ENCODE measurements around the gene NPSR1.

NPSR1 gene

DNA sequence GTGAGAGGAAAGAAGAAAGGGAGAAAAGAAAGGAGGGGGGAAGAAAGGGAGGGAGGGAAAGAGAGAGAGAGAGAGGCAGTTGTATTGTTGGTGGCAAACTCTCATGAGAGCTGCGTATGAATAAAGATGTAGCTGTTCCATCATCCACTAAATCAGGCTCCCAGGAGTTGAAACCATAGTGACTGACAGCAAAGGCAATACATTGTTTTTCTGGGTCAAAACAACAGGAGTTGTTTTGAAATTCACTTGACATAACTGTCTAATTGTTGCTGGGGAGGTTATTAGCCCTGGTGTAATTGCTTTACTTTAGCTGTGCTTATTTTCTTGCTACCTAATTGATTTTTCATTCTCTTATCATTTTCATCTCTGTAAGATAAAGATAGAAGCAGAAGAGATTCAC, 173.4 kb downstream of the NPSR1 start:
- TF ChIP-seq, protein P1, sequence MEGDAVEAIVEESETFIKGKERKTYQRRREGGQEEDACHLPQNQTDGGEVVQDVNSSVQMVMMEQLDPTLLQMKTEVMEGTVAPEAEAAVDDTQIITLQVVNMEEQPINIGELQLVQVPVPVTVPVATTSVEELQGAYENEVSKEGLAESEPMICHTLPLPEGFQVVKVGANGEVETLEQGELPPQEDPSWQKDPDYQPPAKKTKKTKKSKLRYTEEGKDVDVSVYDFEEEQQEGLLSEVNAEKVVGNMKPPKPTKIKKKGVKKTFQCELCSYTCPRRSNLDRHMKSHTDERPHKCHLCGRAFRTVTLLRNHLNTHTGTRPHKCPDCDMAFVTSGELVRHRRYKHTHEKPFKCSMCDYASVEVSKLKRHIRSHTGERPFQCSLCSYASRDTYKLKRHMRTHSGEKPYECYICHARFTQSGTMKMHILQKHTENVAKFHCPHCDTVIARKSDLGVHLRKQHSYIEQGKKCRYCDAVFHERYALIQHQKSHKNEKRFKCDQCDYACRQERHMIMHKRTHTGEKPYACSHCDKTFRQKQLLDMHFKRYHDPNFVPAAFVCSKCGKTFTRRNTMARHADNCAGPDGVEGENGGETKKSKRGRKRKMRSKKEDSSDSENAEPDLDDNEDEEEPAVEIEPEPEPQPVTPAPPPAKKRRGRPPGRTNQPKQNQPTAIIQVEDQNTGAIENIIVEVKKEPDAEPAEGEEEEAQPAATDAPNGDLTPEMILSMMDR (IDR thresholded peaks at IDR 0.05; ENCODE audit: low read depth, low read length) = no peak
- TF ChIP-seq, protein P2, sequence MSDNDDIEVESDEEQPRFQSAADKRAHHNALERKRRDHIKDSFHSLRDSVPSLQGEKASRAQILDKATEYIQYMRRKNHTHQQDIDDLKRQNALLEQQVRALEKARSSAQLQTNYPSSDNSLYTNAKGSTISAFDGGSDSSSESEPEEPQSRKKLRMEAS (IDR thresholded peaks at IDR 0.05; ENCODE audit: low read depth, low read length) = no peak
- TF ChIP-seq MYC (IDR thresholded peaks at IDR 0.05; ENCODE audit: low read depth, low read length) (no peak), POLR2A (IDR thresholded peaks at IDR 0.05; ENCODE audit: extremely low read depth, insufficient read length) (no peak)
- H3K4me3 ChIP-seq (ENCODE audit: low read depth, low read length) = no peak overlapping the region
- no peak for DNase-seq (ENCODE audit: low read depth)

DNA sequence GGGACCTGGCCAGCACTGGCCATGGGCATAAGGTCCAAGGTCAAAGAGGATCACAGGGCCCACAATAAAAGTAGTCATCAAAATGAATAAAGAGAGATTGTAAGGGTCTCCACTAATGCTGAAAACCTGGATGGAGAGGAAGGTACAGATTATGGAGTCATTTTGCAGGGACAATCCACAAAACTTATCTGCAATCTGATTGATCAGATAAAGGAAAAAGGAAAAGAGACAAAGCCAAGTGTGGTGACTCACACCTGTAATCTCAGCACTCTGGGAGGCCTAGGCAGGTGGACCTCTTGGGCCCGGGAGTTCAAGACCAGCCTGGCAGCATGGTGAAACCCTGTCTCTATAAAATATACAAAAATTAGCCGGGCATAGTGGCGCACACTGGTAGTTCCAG, 174.0 kb downstream of the NPSR1 start:
- DNase-seq (ENCODE audit: low read depth) = no peak
- no peak overlapping the region for H3K4me3 ChIP-seq (ENCODE audit: low read depth, low read length)
- TF ChIP-seq, protein P2 (IDR thresholded peaks at IDR 0.05; ENCODE audit: low read depth, low read length) = no peak
- TF ChIP-seq POLR2A (IDR thresholded peaks at IDR 0.05; ENCODE audit: extremely low read depth, insufficient read length) = no peak
- TF ChIP-seq, protein P1 (IDR thresholded peaks at IDR 0.05; ENCODE audit: low read depth, low read length) = no peak
- no peak for TF ChIP-seq MYC (IDR thresholded peaks at IDR 0.05; ENCODE audit: low read depth, low read length)

DNA sequence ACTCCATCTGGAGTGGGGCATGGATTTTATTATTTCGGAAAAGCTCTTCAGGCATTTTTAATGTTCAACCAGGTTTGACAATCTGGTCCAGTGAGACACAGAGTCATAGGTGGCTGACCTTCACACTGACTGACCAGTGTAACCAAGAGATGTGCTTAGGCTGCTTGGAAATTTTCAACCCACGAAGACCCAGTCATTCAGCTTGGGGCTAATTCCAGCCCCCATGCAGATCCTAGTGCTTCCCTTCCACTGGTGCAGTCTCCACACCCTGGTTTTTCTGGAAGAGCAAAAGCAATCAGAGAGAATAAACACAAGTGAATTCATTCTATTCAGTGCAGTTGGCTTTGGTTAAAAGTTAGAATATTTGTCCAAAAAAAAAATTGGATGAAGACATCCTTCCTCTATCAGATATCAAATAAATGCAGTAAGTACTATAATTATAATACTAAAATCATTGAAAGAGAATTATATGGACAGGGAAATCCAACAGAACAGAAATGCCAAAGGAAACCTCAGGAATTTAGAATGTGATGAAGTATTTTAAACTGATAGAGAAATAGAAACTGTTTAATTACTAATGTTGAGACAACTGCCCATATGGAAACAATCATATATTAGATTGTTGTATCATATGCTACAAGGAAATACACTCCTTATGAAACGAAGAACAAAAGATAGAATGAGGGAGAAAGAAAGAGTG, 178.0 kb downstream of the NPSR1 start:
- no peak overlapping the region for H3K4me3 ChIP-seq (ENCODE audit: low read depth, low read length)
- TF ChIP-seq, protein P1 (IDR thresholded peaks at IDR 0.05; ENCODE audit: low read depth, low read length) = no peak
- TF ChIP-seq, protein P2 (IDR thresholded peaks at IDR 0.05; ENCODE audit: low read depth, low read length) = no peak
- TF ChIP-seq MYC (IDR thresholded peaks at IDR 0.05; ENCODE audit: low read depth, low read length) (no peak), POLR2A (IDR thresholded peaks at IDR 0.05; ENCODE audit: extremely low read depth, insufficient read length) (no peak)
- no peak for DNase-seq (ENCODE audit: low read depth)

DNA sequence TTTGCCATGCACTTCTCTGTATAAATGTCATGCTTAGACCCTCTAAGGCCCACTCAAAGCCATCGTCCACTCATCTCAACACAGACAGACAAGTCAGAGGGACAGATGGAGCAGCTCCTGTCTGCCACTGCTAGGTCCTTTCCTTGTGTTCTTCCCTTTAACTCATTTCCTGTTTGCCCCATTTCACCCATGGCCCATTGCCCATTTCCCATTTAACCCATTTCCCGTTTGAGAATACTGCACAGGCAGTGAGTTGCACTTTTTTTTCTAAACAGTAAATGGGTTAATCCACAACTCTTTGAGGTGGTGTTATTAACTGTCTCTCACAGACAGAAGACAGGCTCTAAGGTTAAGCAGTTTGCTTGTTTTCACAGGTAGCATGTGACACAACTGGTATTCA, 179.3 kb downstream of the NPSR1 start:
- DNase-seq (ENCODE audit: low read depth) = no peak
- H3K4me3 ChIP-seq (ENCODE audit: low read depth, low read length) = no peak overlapping the region
- TF ChIP-seq, protein P2 (IDR thresholded peaks at IDR 0.05; ENCODE audit: low read depth, low read length) = no peak
- TF ChIP-seq MYC (IDR thresholded peaks at IDR 0.05; ENCODE audit: low read depth, low read length) (no peak), POLR2A (IDR thresholded peaks at IDR 0.05; ENCODE audit: extremely low read depth, insufficient read length) (no peak)
- TF ChIP-seq, protein P1 (IDR thresholded peaks at IDR 0.05; ENCODE audit: low read depth, low read length) = no peak

DNA sequence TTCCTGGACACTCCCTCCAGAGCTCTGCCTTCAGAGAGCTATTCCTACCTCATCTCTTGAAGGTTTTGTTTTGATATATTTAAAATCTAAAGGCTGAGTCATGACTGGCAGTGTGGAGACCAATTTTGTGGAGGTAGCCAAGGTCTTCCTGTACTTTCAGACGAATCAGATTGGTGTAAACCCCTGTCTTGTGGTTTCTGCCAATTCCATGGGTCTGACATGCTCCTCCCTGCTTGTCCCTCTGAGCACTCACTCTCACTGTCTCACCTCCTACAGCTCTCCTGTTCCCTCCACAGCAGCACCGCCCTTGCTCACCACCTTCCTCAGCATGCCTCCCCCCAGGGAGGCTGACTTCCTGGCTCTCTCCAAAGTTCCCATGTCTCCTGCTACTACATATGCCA, 179.8 kb downstream of the NPSR1 start:
- TF ChIP-seq POLR2A (IDR thresholded peaks at IDR 0.05; ENCODE audit: extremely low read depth, insufficient read length) = no peak
- TF ChIP-seq, protein P2 (IDR thresholded peaks at IDR 0.05; ENCODE audit: low read depth, low read length) = no peak
- TF ChIP-seq, protein P1 (IDR thresholded peaks at IDR 0.05; ENCODE audit: low read depth, low read length) = no peak
- no peak for TF ChIP-seq MYC (IDR thresholded peaks at IDR 0.05; ENCODE audit: low read depth, low read length)
- no peak overlapping the region for H3K4me3 ChIP-seq (ENCODE audit: low read depth, low read length)
- DNase-seq (ENCODE audit: low read depth) = no peak
